WTC11 (cell line): ENCODE data around the gene TBX20. TPM values are rescaled to one million over a fixed set of nuclear protein-coding genes. Genes with fewer than 3 reads are reported as not detected.
A peak's percentile ranks its signal among the peaks of the same experiment; 100 is the strongest.

Experiments
- ATF2 ChIP-seq: sonication (generic); formaldehyde crosslinking; IDR thresholded peaks from 2 replicates; pipeline ENCODE4 v1.8.1; 2022; ENCODE audit warnings: low read depth, missing genetic modification reagents, borderline replicate concordance
- CBFB ChIP-seq: sonication (generic); formaldehyde crosslinking; IDR thresholded peaks from 2 replicates; pipeline ENCODE4 v1.8.1; 2022; ENCODE audit warnings: mild to moderate bottlenecking, low read depth, missing genetic modification reagents
- CTCF ChIP-seq: fragments of 200-600 bp; IDR thresholded peaks from 2 replicates; pipeline ENCODE4 v1.8.0; 2022; ENCODE audit warnings: antibody characterized with exemption
- E2F1 ChIP-seq: sonication (generic); formaldehyde crosslinking; IDR thresholded peaks from 2 replicates; pipeline ENCODE4 v1.8.0; 2022; ENCODE audit warnings: mild to moderate bottlenecking, missing genetic modification reagents
- ESRRA ChIP-seq: sonication (generic); formaldehyde crosslinking; IDR thresholded peaks from 2 replicates; pipeline ENCODE4 v1.8.1; 2022; ENCODE audit warnings: mild to moderate bottlenecking, missing genetic modification reagents, borderline replicate concordance
- IRF1 ChIP-seq: sonication (generic); formaldehyde crosslinking; IDR thresholded peaks from 2 replicates; pipeline ENCODE4 v1.8.0; 2023; ENCODE audit warnings: missing genetic modification reagents
- JUN ChIP-seq: sonication (generic); formaldehyde crosslinking; IDR thresholded peaks from 2 replicates; pipeline ENCODE4 v1.8.0; 2023; ENCODE audit warnings: mild to moderate bottlenecking, missing genetic modification reagents
- MXD4 ChIP-seq: fragments of 250-450 bp; sonication (Bioruptor Pico); IDR thresholded peaks from 2 replicates; pipeline ENCODE4 v1.8.0; 2021; ENCODE audit warnings: mild to moderate bottlenecking, moderate library complexity, borderline replicate concordance
- MYBL2 ChIP-seq: sonication (generic); formaldehyde crosslinking; IDR thresholded peaks from 2 replicates; pipeline ENCODE4 v1.8.1; 2023; ENCODE audit warnings: mild to moderate bottlenecking, moderate library complexity, missing genetic modification reagents
- NFATC4 ChIP-seq: fragments of 250-450 bp; sonication (Bioruptor Pico); IDR thresholded peaks from 2 replicates; pipeline ENCODE4 v1.9.0; 2021; ENCODE audit warnings: mild to moderate bottlenecking
- NFE2L1 ChIP-seq: sonication (generic); formaldehyde crosslinking; IDR thresholded peaks from 2 replicates; pipeline ENCODE4 v1.8.1; 2023; ENCODE audit warnings: missing genetic modification reagents
- NFYB ChIP-seq: sonication (generic); formaldehyde crosslinking; conservative IDR thresholded peaks from 2 replicates; pipeline ENCODE4 v1.8.0; 2022; ENCODE audit warnings: low read depth, missing genetic modification reagents
- NR1H2 ChIP-seq: sonication (generic); formaldehyde crosslinking; IDR thresholded peaks from 2 replicates; pipeline ENCODE4 v1.9.0; 2021; ENCODE audit warnings: mild to moderate bottlenecking, moderate library complexity, missing genetic modification reagents
- NR2C2 ChIP-seq: sonication (generic); formaldehyde crosslinking; IDR thresholded peaks from 2 replicates; pipeline ENCODE4 v1.8.0; 2022; ENCODE audit warnings: mild to moderate bottlenecking, missing genetic modification reagents
- SMAD3 ChIP-seq: sonication (generic); formaldehyde crosslinking; IDR thresholded peaks from 2 replicates; pipeline ENCODE4 v1.8.0; 2022; ENCODE audit warnings: missing genetic modification reagents, mild to moderate bottlenecking, borderline replicate concordance
- SMAD4 ChIP-seq: sonication (generic); formaldehyde crosslinking; IDR thresholded peaks from 2 replicates; pipeline ENCODE4 v1.8.0; 2022; ENCODE audit warnings: mild to moderate bottlenecking, missing genetic modification reagents
- SP1 ChIP-seq: sonication (generic); formaldehyde crosslinking; conservative IDR thresholded peaks from 2 replicates; pipeline ENCODE4 v1.8.1; 2022; ENCODE audit warnings: missing genetic modification reagents
- TCF7 ChIP-seq: sonication (generic); formaldehyde crosslinking; IDR thresholded peaks from 2 replicates; pipeline ENCODE4 v1.8.0; 2022; ENCODE audit warnings: mild to moderate bottlenecking, low read depth, missing genetic modification reagents, moderate library complexity
- TEAD1 ChIP-seq: sonication (generic); formaldehyde crosslinking; IDR thresholded peaks from 2 replicates; pipeline ENCODE4 v1.8.0; 2022; ENCODE audit warnings: mild to moderate bottlenecking, missing genetic modification reagents
- USF1 ChIP-seq: sonication (generic); formaldehyde crosslinking; IDR thresholded peaks from 2 replicates; pipeline ENCODE4 v1.8.0; 2022; ENCODE audit warnings: mild to moderate bottlenecking, missing genetic modification reagents
- ZBTB21 ChIP-seq: sonication (generic); formaldehyde crosslinking; IDR thresholded peaks from 2 replicates; pipeline ENCODE4 v1.8.1; 2023; ENCODE audit warnings: mild to moderate bottlenecking, missing genetic modification reagents, borderline replicate concordance
- ZNF232 ChIP-seq: sonication (generic); formaldehyde crosslinking; IDR thresholded peaks from 2 replicates; pipeline ENCODE4 v1.8.0; 2022; ENCODE audit warnings: mild to moderate bottlenecking, missing genetic modification reagents
- ZNF281 ChIP-seq: sonication (generic); formaldehyde crosslinking; IDR thresholded peaks from 2 replicates; pipeline ENCODE4 v1.8.0; 2023; ENCODE audit warnings: mild to moderate bottlenecking, missing genetic modification reagents
- ZNF396 ChIP-seq: fragments of 250-450 bp; sonication (Bioruptor Pico); IDR thresholded peaks from 2 replicates; pipeline ENCODE4 v1.8.0; 2021; ENCODE audit warnings: mild to moderate bottlenecking, moderate library complexity, borderline replicate concordance
- ZNF423 ChIP-seq: fragments of 250-450 bp; sonication (Bioruptor Pico); IDR thresholded peaks from 2 replicates; pipeline ENCODE4 v2.1.2; 2022; ENCODE audit warnings: mild to moderate bottlenecking, moderate library complexity
- ZNF425 ChIP-seq: fragments of 250-450 bp; sonication (Bioruptor Pico); conservative IDR thresholded peaks from 2 replicates; pipeline ENCODE4 v1.9.0; 2021; ENCODE audit warnings: mild to moderate bottlenecking
- ZSCAN18 ChIP-seq: fragments of 250-450 bp; sonication (Bioruptor Pico); IDR thresholded peaks from 2 replicates; pipeline ENCODE4 v2.1.2; 2022; ENCODE audit warnings: mild to moderate bottlenecking, moderate library complexity
- total RNA-seq: library from RNA; stranded (reverse); gene quantifications from 3 replicates; pipeline ENCODE4 v1.2.3, GENCODE V29; 2021

TBX20 gene
- total RNA-seq, 1 experiment from 2014 or later = 0.24 TPM

GRCh38 chr7:35185908-35186731, 67.8 kb downstream of the TBX20 start (continued):
- peak; percentile 51; the same call in 1 of the 2 replicates for TF ChIP-seq USF1 (CRISPR knock-in tag)
- TF ChIP-seq E2F1 (CRISPR knock-in tag) = peak; percentile 76; the same call in 1 of the 2 replicates
- no peak for TF ChIP-seq SMAD3 (CRISPR knock-in tag)
- no peak for TF ChIP-seq ZNF423 (CRISPR knock-in tag)
- 0 out of 2 replicates have a peak, but pooled peaks have one; percentile 13 for TF ChIP-seq NFYB (CRISPR knock-in tag)
- no peak for TF ChIP-seq CTCF
- TF ChIP-seq SMAD4 = 0 out of 2 replicates have a peak, but pooled peaks have one; percentile 34
- no peak for TF ChIP-seq NR2C2
- TF ChIP-seq CBFB = no peak
- TF ChIP-seq MXD4 (CRISPR knock-in tag) = no peak
- no peak for TF ChIP-seq TCF7 (CRISPR knock-in tag)
- peak; percentile 84 for TF ChIP-seq ZNF232
- peak; percentile 92; the same call in 1 of the 2 replicates for TF ChIP-seq ESRRA
- peak; percentile 53; the same call in 1 of the 2 replicates for TF ChIP-seq NFE2L1
- no peak for TF ChIP-seq ZNF425 (CRISPR knock-in tag)
- no peak for TF ChIP-seq NFATC4
- TF ChIP-seq JUN (CRISPR knock-in tag) = no peak
- peak; percentile 55 for TF ChIP-seq TEAD1
- TF ChIP-seq ATF2 (CRISPR knock-in tag) = no peak
- TF ChIP-seq ZBTB21 (CRISPR knock-in tag) = peak; percentile 67; the same call in 1 of the 2 replicates
- peak; percentile 78; the same call in 1 of the 2 replicates for TF ChIP-seq ZNF281 (CRISPR knock-in tag)
- TF ChIP-seq MYBL2 (CRISPR knock-in tag) = peak; percentile 88; the same call in 1 of the 2 replicates
- no peak for TF ChIP-seq ZNF396 (CRISPR knock-in tag)
- TF ChIP-seq IRF1 = peak; percentile 89
- TF ChIP-seq ZSCAN18 = no peak
- no peak for TF ChIP-seq SP1 (CRISPR knock-in tag)
- TF ChIP-seq NR1H2 (CRISPR knock-in tag) = no peak
